A549 (cell line): Measurements from ENCODE around the gene AGR3. TPM values are rescaled to one million over a fixed set of nuclear protein-coding genes. Genes with fewer than 3 reads are reported as not detected.
A peak's percentile ranks its signal among the peaks of the same experiment; 100 is the strongest.

Experiments used
- ATAC-seq, 2 experiments: fragments of 200-7000 bp in 1 of 2; fragments of >200 bp in 1 of 2; cut with Nextera tagmentation in 1 of 2; cut with Tn5 transposase in 1 of 2; 3 replicates each; pipeline versions ENCODE4 v1.8.0 to v1.9.1; 2018 to 2020; ENCODE audit warnings: mild to moderate bottlenecking in 1 of 2, moderate library complexity in 1 of 2
- CTCF ChIA-PET: fragments of 300-600 bp; sonication (Branson Sonifier 250); formaldehyde crosslinking; extraction: SDS; loops from one replicate; lab custom pipeline; 2021; ENCODE audit warnings: antibody characterized with exemption, inconsistent platforms; lab: Yijun Ruan, JAX
- POLR2A ChIA-PET: fragments of 350-600 bp; formaldehyde crosslinking; extraction: SDS; loops from one replicate; lab custom pipeline; 2021; ENCODE audit warnings: antibody characterized with exemption, inconsistent platforms; lab: Yijun Ruan, JAX
- DNase-seq, 2 experiments: peaks; one replicate each; pipeline versions ENCODE4 v3.0.0 to v3.0.0-alpha.2; 2011 to 2016; ENCODE audit warnings: low read depth in 1 of 2, low spot score in 1 of 2
- FAIRE-seq: peaks from 2 replicates; lab custom pipeline; 2011; peaks lifted over from hg19 to GRCh38; lab: Jason Lieb, UNC
- H3K27ac ChIP-seq, 2 experiments: fragments of >200 bp; sonication (Bioruptor Twin); formaldehyde crosslinking; 3 replicates each; pipeline ENCODE4 v1.5.1; 2016 to 2017
- H3K4me1 ChIP-seq: fragments of >200 bp; sonication (Bioruptor Twin); formaldehyde crosslinking; 3 replicates; pipeline ENCODE4 v1.6.1; 2016
- H3K4me2 ChIP-seq: fragments of >200 bp; sonication (Bioruptor Twin); formaldehyde crosslinking; 3 replicates; pipeline ENCODE4 v1.6.1; 2016
- H3K4me3 ChIP-seq: fragments of >200 bp; sonication (Bioruptor Twin); formaldehyde crosslinking; 3 replicates; pipeline ENCODE4 v1.5.1; 2016
- H3K9me3 ChIP-seq: fragments of >200 bp; sonication (Bioruptor Twin); formaldehyde crosslinking; 3 replicates; pipeline ENCODE4 v1.6.1; 2016
- BHLHE40 ChIP-seq: IDR thresholded peaks from 2 replicates; pipeline ENCODE4 v1.6.1; 2012; ENCODE audit warnings: low read depth, low read length, inconsistent platforms
- CBX8 ChIP-seq: fragments of 200-600 bp; sonication (generic); IDR thresholded peaks from 2 replicates; pipeline ENCODE4 v1.6.1; 2016
- CEBPB ChIP-seq, 2 experiments: fragments of >200 bp in 1 of 2; sonication (Bioruptor Twin) in 1 of 2; formaldehyde crosslinking in 1 of 2; IDR thresholded peaks; 2 replicates each; pipeline ENCODE4 v1.6.1; 2012 to 2016
- EHF ChIP-seq: fragments of 250-450 bp; sonication (Bioruptor Pico); IDR thresholded peaks from 2 replicates; pipeline ENCODE4 v1.5.0; 2020; ENCODE audit warnings: mild to moderate bottlenecking
- FOSL2 ChIP-seq, 2 experiments: fragments of 450-650 bp in 1 of 2; fragments of >200 bp in 1 of 2; sonication (Bioruptor Twin) in 1 of 2; formaldehyde crosslinking; IDR thresholded peaks; 2 replicates each; pipeline versions ENCODE4 v1.5.0 to v1.6.1; 2016 to 2020; ENCODE audit warnings: mild to moderate bottlenecking in 1 of 2, moderate library complexity in 1 of 2
- HDAC2 ChIP-seq: fragments of 200-600 bp; sonication (generic); IDR thresholded peaks from 2 replicates; pipeline ENCODE4 v1.6.1; 2016
- HOXA7 ChIP-seq: fragments of 250-450 bp; sonication (Bioruptor Pico); IDR thresholded peaks from 2 replicates; pipeline ENCODE4 v1.5.0; 2020; ENCODE audit warnings: mild to moderate bottlenecking, moderate library complexity
- HOXB13 ChIP-seq: fragments of 250-450 bp; sonication (Bioruptor Pico); IDR thresholded peaks from 2 replicates; pipeline ENCODE4 v1.5.0; 2020; ENCODE audit warnings: low read depth, mild to moderate bottlenecking, moderate library complexity
- JUN ChIP-seq, 2 experiments: fragments of >200 bp; sonication (Bioruptor Twin); formaldehyde crosslinking; IDR thresholded peaks; 2 replicates in 1 of 2; 3 replicates in 1 of 2; pipeline ENCODE4 v1.6.1; 2016 to 2017
- KDM5A ChIP-seq: fragments of 200-600 bp; sonication (generic); IDR thresholded peaks from 2 replicates; pipeline ENCODE4 v1.6.1; 2016; ENCODE audit warnings: antibody characterized with exemption, mild to moderate bottlenecking
- MAZ ChIP-seq: fragments of 150-350 bp; IDR thresholded peaks from 2 replicates; pipeline ENCODE4 v1.6.1; 2014; ENCODE audit warnings: antibody characterized with exemption, low read depth, low read length, borderline replicate concordance
- PBX3 ChIP-seq: IDR thresholded peaks from 2 replicates; pipeline ENCODE4 v1.6.1; 2012
- POLR2A ChIP-seq: IDR thresholded peaks from 2 replicates; pipeline ENCODE4 v1.6.1; 2012; ENCODE audit warnings: mild to moderate bottlenecking, low read length
- SMC3 ChIP-seq: fragments of >200 bp; sonication (Bioruptor Twin); formaldehyde crosslinking; IDR thresholded peaks from 3 replicates; pipeline ENCODE4 v1.6.1; 2018; ENCODE audit warnings: inconsistent platforms
- SREBF2 ChIP-seq: fragments of 450-650 bp; IDR thresholded peaks from 2 replicates; pipeline ENCODE4 v1.6.1; 2014; ENCODE audit warnings: mild to moderate bottlenecking, moderate library complexity
- ZNF302 ChIP-seq: fragments of 250-450 bp; sonication (Bioruptor Pico); IDR thresholded peaks from 2 replicates; pipeline ENCODE4 v1.9.0; 2021; ENCODE audit warnings: inconsistent platforms, mild to moderate bottlenecking, moderate library complexity
- WGBS: methylation state at CpG from one replicate; pipeline ENCODE4 v1.1.6; 2017; ENCODE audit errors: missing lambda C conversion rate; 5-methylcytosine and 5-hydroxymethylcytosine counted together
- polyA plus RNA-seq, 4 experiments: library from polyadenylated mRNA; depleted of rRNA in 3 of 4; stranded (reverse); fragments of >200 nt; fragmentation: RNase III in 1 of 4; extraction: RNeasy Plus Mini Kit Qiagen cat#74134 plus additional on column Dnase treatment in 1 of 4; gene quantifications; 2 replicates in 3 of 4; 3 replicates in 1 of 4; pipeline ENCODE4 v1.2.3, GENCODE V29; 2011 to 2017
- TF ChIP-seq, protein P1 (sequence below): fragments of >200 bp; sonication (Bioruptor Twin); formaldehyde crosslinking; IDR thresholded peaks from 2 replicates; pipeline ENCODE4 v1.6.1; 2016
- TF ChIP-seq, protein P2 (sequence below): fragments of 450-650 bp; IDR thresholded peaks from 2 replicates; pipeline ENCODE4 v1.6.1; 2014; ENCODE audit warnings: antibody characterized with exemption
- TF ChIP-seq, protein P3 (sequence below): IDR thresholded peaks from 2 replicates; pipeline ENCODE4 v1.6.1; 2012

Gene AGR3
- polyA plus RNA-seq, 2 of the 4 experiments (the other 2 are of a cell fraction) = 0.36 TPM; not detected in 1

- TF ChIP-seq, protein P1, sequence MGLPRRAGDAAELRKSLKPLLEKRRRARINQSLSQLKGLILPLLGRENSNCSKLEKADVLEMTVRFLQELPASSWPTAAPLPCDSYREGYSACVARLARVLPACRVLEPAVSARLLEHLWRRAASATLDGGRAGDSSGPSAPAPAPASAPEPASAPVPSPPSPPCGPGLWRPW = no peak
- TF ChIP-seq, protein P2, sequence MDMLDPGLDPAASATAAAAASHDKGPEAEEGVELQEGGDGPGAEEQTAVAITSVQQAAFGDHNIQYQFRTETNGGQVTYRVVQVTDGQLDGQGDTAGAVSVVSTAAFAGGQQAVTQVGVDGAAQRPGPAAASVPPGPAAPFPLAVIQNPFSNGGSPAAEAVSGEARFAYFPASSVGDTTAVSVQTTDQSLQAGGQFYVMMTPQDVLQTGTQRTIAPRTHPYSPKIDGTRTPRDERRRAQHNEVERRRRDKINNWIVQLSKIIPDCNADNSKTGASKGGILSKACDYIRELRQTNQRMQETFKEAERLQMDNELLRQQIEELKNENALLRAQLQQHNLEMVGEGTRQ = no peak
- TF ChIP-seq ZNF302 (CRISPR knock-in tag) = no peak
- TF ChIP-seq, all 56 proteins: peak for 10
Measured at GRCh38 chr7:16905300-16906044, 23.7 kb upstream of the AGR3 start (continued).

- H3K27ac ChIP-seq = peak overlapping the region in 1 of 2 experiments; percentile 64; a peak in 2 of 6 replicates
Measured at GRCh38 chr7:16904076-16904475, 22.3 kb upstream of the AGR3 start.

DNA sequence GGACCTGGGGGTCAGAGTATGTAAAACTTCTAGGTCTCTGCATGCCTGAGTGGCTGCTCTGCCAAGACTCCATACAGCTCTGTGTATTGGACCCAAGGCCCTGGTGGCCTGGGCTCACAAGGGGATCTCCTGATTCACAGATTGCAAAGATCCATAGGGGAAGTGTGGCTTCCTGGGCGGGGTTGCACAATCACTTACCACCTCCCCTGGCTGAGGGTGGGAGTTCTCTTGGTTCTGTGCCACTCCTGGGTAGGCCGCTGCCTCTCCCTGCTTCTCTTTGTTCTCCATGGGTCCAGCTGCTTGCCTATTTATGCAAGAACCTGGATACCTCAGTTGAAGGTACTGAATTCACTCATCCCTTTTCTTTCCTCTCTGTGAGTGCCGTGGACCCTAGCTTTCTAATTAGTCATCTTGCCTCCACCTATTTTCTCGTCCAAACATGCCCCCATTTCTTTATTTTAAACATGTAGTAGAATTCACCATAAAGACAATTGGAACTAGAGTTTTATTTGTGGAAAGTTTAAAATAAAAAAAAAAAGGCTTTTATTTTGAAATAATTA, 18.5 kb upstream of the AGR3 start:
- no peak for FAIRE-seq
- no peak for DNase-seq
- H3K9me3 ChIP-seq = peaks cover 10% of the 10 kb centered on the region; the same call in 2 of the 3 replicates
- no peak overlapping the region for H3K27ac ChIP-seq
- ChIA-PET CTCF (interaction anchor here (1.0 to 3.3 kb wide), 5 partner anchors 9 to 1452 kb away, joined by 3 to 12 read pairs (median 4); no protein-coding TSS in a partner anchor), POLR2A (no interaction called here)
- H3K4me3 ChIP-seq = no peak overlapping the region
- WGBS = 87% methylated on average over 4 of the region's 4 CpGs
- H3K4me2 ChIP-seq = no peak overlapping the region
- no peak for ATAC-seq
- H3K4me1 ChIP-seq = peaks cover 14% of the 10 kb centered on the region
- TF ChIP-seq CEBPB (IDR thresholded peaks at IDR 0.05) (no peak), CBX8 (no peak), PBX3 (no peak), FOSL2 (IDR thresholded peaks at IDR 0.05) (no peak), FOSL2 (CRISPR knock-in tag; IDR thresholded peaks at IDR 0.05) (no peak), POLR2A (no peak), HOXB13 (CRISPR knock-in tag) (no peak), SREBF2 (no peak)

More at GRCh38 chr7:16904076-16904475, 22.3 kb upstream of the AGR3 start:
- H3K9me3 ChIP-seq = peaks cover 4% of the 10 kb centered on the region; the same call in 2 of the 3 replicates
- POLR2A ChIA-PET = no interaction called here
- ATAC-seq = no peak
- H3K4me1 ChIP-seq = peaks cover 25% of the 10 kb centered on the region
- peak overlapping the region; percentile 76; the same call in 2 of the 3 replicates for H3K4me2 ChIP-seq
- WGBS = 68% methylated on average over 2 of the region's 2 CpGs
- CTCF ChIA-PET = interaction anchor here (1.9 kb wide), 1 partner anchor 13 kb away, joined by 6 read pairs; no protein-coding TSS in a partner anchor
- TF ChIP-seq KDM5A (no peak), MAZ (no peak), BHLHE40 (no peak), HOXA7 (CRISPR knock-in tag) (no peak), SMC3 (no peak), EHF (no peak), CBX8 (no peak), HDAC2 (no peak), JUN (IDR thresholded peaks at IDR 0.05) (no peak)
- TF ChIP-seq, protein P3, sequence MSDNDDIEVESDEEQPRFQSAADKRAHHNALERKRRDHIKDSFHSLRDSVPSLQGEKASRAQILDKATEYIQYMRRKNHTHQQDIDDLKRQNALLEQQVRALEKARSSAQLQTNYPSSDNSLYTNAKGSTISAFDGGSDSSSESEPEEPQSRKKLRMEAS = no peak
- TF ChIP-seq, protein P2 = no peak
- TF ChIP-seq, all 56 proteins: peak for 0
- FAIRE-seq (no peak), DNase-seq (no peak)
- no peak overlapping the region for H3K4me3 ChIP-seq
